ENCODE results near the gene DAD1. TPM values are rescaled to one million over a fixed set of nuclear protein-coding genes. Genes with fewer than 3 reads are reported as not detected.
"Not testable (repeated sequence)": the region's sequence is repeated elsewhere in the genome, so short reads cannot be mapped to it uniquely, and the experiment has no call there.

Gene DAD1
- total RNA-seq, 1 donor from 2014 or later = 255 TPM

GRCh38 chr14:22570132-22570949 is 18.7 kb downstream of the DAD1 start:
- Mint-ChIP-seq H3K4me3 (peak overlapping the region; percentile 92), H3K27me3 (no peaks in the 10 kb centered on the region), H3K27ac (peak overlapping the region; percentile 95), H3K9me3 (no peaks in the 10 kb centered on the region), H3K36me3 (ENCODE audit: low read depth) (peaks cover 65% of the 10 kb centered on the region), H3K4me1 (peaks cover 59% of the 10 kb centered on the region)
- peak; percentile 96 for DNase-seq
- intact Hi-C loops (cut with micrococcal nuclease) = loop anchor here (1.0 to 5.0 kb wide), 12 partner anchors 13 to 702 kb away; partner anchors contain the start of genes AJUBA, DAD1, LRP10 and MRPL52

- peaks cover 68% of the 10 kb centered on the region for H3K36me3 Mint-ChIP-seq (ENCODE audit: low read depth)
- peak; percentile 66 for DNase-seq
These were observed 19.3 kb downstream of the DAD1 start for GRCh38 chr14:22569737-22570131.

GRCh38 chr14:22569106-22569736 is 19.8 kb downstream of the DAD1 start:
- H3K36me3 Mint-ChIP-seq (ENCODE audit: low read depth) = peaks cover 68% of the 10 kb centered on the region

More at GRCh38 chr14:22569737-22570131, 19.3 kb downstream of the DAD1 start:
- Mint-ChIP-seq H3K4me3 (peak overlapping the region; percentile 92), H3K4me1 (peaks cover 64% of the 10 kb centered on the region), H3K27me3 (no peaks in the 10 kb centered on the region), H3K27ac (peak overlapping the region; percentile 95), H3K9me3 (no peaks in the 10 kb centered on the region)
- intact Hi-C loops (cut with micrococcal nuclease) = loop anchor here (1.0 to 5.0 kb wide), 13 partner anchors 12 to 701 kb away; partner anchors contain the start of genes AJUBA, DAD1, LRP10 and MRPL52

GRCh38 chr14:22567437-22567836 is 21.6 kb downstream of the DAD1 start:
- no peaks in the 10 kb centered on the region for H3K9me3 Mint-ChIP-seq
- peaks cover 61% of the 10 kb centered on the region for H3K36me3 Mint-ChIP-seq (ENCODE audit: low read depth)
- intact Hi-C loops (cut with micrococcal nuclease) = loop anchor here (5.0 kb wide), 1 partner anchor 35 kb away; no protein-coding TSS in a partner anchor
- peaks cover 68% of the 10 kb centered on the region for H3K4me1 Mint-ChIP-seq
- peak; percentile 68 for DNase-seq
- peak overlapping the region; percentile 78 for H3K4me3 Mint-ChIP-seq
- no peaks in the 10 kb centered on the region for H3K27me3 Mint-ChIP-seq
- peak overlapping the region; percentile 95 for H3K27ac Mint-ChIP-seq

More at GRCh38 chr14:22569106-22569736, 19.8 kb downstream of the DAD1 start:
- Mint-ChIP-seq H3K4me1 (peaks cover 66% of the 10 kb centered on the region), H3K27ac (peak overlapping the region; percentile 95), H3K9me3 (no peaks in the 10 kb centered on the region), H3K4me3 (peak overlapping the region; percentile 92), H3K27me3 (no peaks in the 10 kb centered on the region)
- peak; percentile 67 for DNase-seq
- intact Hi-C loops (cut with micrococcal nuclease) = loop anchor here (5.0 kb wide), 1 partner anchor 37 kb away; no protein-coding TSS in a partner anchor

- peak overlapping the region; percentile 95 for H3K27ac Mint-ChIP-seq
- peaks cover 74% of the 10 kb centered on the region for H3K4me1 Mint-ChIP-seq
- H3K4me3 Mint-ChIP-seq = peak overlapping the region; percentile 78
- peaks cover 57% of the 10 kb centered on the region for H3K36me3 Mint-ChIP-seq (ENCODE audit: low read depth)
- DNase-seq = no peak
- intact Hi-C loops (cut with micrococcal nuclease) = loop anchor here (5.0 kb wide), 1 partner anchor 35 kb away; no protein-coding TSS in a partner anchor
- H3K27me3 Mint-ChIP-seq = no peaks in the 10 kb centered on the region
- H3K9me3 Mint-ChIP-seq = no peaks in the 10 kb centered on the region
These were observed 22.2 kb downstream of the DAD1 start for GRCh38 chr14:22566845-22567244.

DNA sequence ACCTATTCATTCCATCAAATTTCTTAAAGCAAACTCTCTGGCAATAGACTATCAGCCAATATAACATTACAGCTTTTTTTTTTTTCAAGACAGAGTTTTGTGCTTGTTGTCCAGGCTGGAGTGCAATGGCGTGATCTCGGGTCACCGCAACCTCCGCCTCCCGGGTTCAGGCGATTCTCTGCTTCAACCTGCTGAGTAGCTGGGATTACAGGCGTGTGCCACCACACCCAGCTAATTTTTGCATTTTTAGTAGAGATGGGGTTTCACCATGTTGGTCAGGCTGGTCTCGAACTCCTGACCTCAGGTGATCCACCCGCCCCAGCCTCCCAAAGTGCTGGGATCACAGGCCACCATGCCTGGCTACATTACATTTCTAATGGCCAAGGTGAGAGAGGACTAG is 22.8 kb downstream of the DAD1 start:
- not testable (repeated sequence) for H3K9me3 Mint-ChIP-seq, H3K27me3 Mint-ChIP-seq
- intact Hi-C loops (cut with micrococcal nuclease) = loop anchor here (5.0 kb wide), 1 partner anchor 34 kb away; no protein-coding TSS in a partner anchor
- Mint-ChIP-seq H3K4me1 (peaks cover 78% of the 10 kb centered on the region), H3K36me3 (ENCODE audit: low read depth) (peaks cover 59% of the 10 kb centered on the region), H3K4me3 (peak overlapping the region; percentile 74), H3K27ac (peak overlapping the region; percentile 97)
- DNase-seq = peak; percentile 64

DNA sequence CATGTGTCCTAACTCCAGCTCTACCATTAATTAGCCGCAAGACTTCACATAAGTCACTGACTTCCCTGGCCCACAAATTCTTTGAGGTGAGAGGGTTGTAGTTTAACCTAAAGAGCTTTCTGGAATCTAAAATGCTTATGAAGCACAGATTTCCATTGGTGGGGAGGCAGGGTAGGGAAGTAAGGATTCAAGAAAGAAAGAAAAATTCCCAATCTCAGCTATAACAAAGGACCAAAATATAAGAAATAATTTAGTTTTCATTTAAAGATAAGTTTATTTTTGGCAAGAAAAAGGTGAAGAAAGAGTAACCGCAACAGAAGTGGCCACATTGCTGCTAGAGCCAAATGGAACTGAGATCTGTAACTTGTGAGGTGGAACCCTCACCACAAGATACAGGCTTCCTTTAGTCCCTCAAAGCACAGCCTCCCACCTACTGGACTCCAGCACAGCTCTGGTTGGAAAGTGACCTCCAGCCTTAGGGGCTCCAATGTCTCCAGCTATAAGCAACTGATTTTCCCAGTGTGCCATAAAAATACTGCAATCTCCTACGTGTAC is 23.6 kb downstream of the DAD1 start:
- intact Hi-C loops (cut with micrococcal nuclease) = loop anchor here (5.0 kb wide), 1 partner anchor 33 kb away; no protein-coding TSS in a partner anchor
- H3K4me3 Mint-ChIP-seq = peak overlapping the region; percentile 81
- peaks cover 57% of the 10 kb centered on the region for H3K36me3 Mint-ChIP-seq (ENCODE audit: low read depth)
- H3K9me3 Mint-ChIP-seq = no peaks in the 10 kb centered on the region
- H3K27ac Mint-ChIP-seq = peak overlapping the region; percentile 97
- H3K27me3 Mint-ChIP-seq = no peaks in the 10 kb centered on the region
- peak; percentile 74 for DNase-seq
- peaks cover 82% of the 10 kb centered on the region for H3K4me1 Mint-ChIP-seq

DNA sequence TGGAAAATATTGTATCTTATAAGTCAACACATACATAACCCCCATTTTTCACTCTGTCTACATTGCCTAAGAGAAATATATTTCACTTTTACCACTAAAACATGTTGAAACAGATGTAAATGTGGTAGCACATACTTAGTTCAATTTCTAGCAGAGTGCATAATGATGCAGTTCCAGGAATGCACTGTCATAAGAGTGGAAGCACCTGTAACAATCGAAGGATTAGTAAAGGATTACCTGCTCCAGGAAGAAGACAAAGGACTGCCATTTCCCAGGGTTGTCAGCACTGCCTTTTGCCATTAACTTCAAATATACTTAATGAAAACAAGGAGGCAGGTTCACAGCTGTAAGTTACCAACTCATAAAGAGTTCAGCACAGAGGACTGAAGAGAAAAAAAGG is 24.6 kb downstream of the DAD1 start:
- peaks cover 86% of the 10 kb centered on the region for H3K4me1 Mint-ChIP-seq
- peak overlapping the region; percentile 81 for H3K4me3 Mint-ChIP-seq
- no peaks in the 10 kb centered on the region for H3K9me3 Mint-ChIP-seq
- intact Hi-C loops (cut with micrococcal nuclease) = no loop called here
- no peak for DNase-seq
- peaks cover 55% of the 10 kb centered on the region for H3K36me3 Mint-ChIP-seq (ENCODE audit: low read depth)
- no peaks in the 10 kb centered on the region for H3K27me3 Mint-ChIP-seq
- peak overlapping the region; percentile 97 for H3K27ac Mint-ChIP-seq

DNA sequence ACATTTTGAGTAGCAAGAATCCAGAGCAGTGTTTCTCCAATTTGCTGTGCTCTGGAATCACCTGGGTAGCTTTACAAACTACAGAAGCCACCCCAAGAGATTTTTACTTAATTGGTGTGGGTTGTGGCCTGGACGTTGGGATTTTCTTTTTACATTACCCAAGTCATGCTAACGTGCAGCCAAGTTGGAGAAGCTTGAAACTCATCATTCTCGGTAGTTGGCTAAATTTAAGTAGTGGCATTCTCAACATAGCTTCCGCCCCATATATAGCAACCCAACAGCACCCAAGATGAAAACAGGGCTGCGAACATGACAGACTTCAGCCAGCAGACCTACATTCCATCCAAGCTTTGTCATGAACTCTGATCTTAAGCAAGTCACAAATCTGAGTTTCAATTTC is 25.0 kb downstream of the DAD1 start:
- intact Hi-C loops (cut with micrococcal nuclease) = no loop called here
- H3K27ac Mint-ChIP-seq = peak overlapping the region; percentile 97

DNA sequence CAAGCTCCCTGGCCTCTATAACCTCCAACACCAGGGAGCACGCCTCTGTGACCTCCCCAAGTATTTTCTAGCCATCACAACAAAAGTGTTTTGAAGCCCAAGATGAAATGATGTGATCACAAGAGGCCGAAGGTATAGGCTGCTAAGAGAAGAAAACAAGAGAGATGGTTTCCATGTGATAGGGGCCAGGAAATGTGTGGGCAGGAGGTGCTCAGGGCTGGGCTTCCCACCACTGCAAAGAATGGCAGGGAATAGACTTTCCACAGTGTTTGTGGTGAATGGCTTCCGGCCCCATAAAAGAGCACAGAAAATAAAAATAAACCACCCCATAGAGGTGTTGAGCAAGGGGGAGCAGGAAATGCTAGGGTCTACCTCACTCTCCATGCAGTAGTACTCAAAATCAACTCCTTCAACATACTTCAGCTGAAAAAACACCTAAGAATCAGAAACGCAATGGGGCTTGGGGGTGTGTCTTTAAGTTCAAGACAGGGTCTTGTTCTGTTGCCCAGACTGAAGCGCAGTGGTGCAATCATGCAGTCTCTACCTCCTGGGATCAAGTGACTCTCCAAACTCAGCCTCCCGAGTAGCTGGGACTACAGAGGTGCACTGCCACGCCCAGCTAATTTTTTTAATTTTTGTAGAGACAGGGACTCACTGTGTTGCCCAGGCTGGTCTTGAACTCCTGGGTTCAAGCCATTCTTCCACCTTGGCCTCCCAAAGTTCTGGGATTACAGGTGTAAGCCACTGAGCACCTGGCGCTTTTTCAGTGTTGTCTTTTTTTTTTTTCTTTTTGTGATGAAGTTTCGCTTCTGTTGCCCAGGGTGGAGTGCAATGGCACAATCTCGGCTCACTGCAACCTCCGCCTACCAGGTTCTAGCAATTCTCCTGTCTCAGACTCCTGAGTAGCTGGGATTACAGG is 27.1 kb downstream of the DAD1 start:
- Mint-ChIP-seq H3K9me3 (no peaks in the 10 kb centered on the region), H3K36me3 (ENCODE audit: low read depth) (peaks cover 44% of the 10 kb centered on the region), H3K4me3 (peak overlapping the region; percentile 78), H3K27ac (peak overlapping the region; percentile 97), H3K4me1 (peaks cover 87% of the 10 kb centered on the region), H3K27me3 (no peaks in the 10 kb centered on the region)
- intact Hi-C loops (cut with micrococcal nuclease) = loop anchor here (1.0 to 2.0 kb wide), 2 partner anchors 27 to 357 kb away; partner anchors contain the start of genes DAD1 and RBM23
- peak; percentile 95 for DNase-seq

More for the DNA sequence above, 25.0 kb downstream of the DAD1 start:
- Mint-ChIP-seq H3K9me3 (no peaks in the 10 kb centered on the region), H3K36me3 (ENCODE audit: low read depth) (peaks cover 50% of the 10 kb centered on the region), H3K4me1 (peaks cover 86% of the 10 kb centered on the region), H3K4me3 (peak overlapping the region; percentile 81), H3K27me3 (no peaks in the 10 kb centered on the region)
- peak; percentile 73 for DNase-seq

DNA sequence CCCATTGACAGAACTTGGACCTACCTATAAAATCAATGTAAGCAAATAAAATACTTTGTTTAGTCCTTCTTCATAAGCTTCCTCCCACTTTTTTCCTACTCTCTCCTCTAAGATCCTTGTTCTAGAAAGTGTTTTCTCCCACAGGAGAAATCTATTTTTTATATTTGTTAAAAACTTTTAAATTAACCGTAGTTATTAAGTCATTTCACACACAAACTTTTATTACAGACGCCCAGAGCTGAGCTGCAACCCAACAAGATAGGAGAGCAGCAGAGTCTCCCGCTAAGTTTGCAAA is 27.7 kb downstream of the DAD1 start:
- Mint-ChIP-seq H3K36me3 (ENCODE audit: low read depth) (peaks cover 42% of the 10 kb centered on the region), H3K4me1 (peaks cover 86% of the 10 kb centered on the region), H3K9me3 (peaks cover 1% of the 10 kb centered on the region), H3K4me3 (peak overlapping the region; percentile 78), H3K27me3 (peaks cover 1% of the 10 kb centered on the region), H3K27ac (peak overlapping the region; percentile 97)
- no peak for DNase-seq
- intact Hi-C loops (cut with micrococcal nuclease) = loop anchor here (1.0 to 2.0 kb wide), 2 partner anchors 28 to 357 kb away; partner anchors contain the start of genes DAD1 and RBM23

GRCh38 chr14:22560662-22561365 is 28.2 kb downstream of the DAD1 start:
- Mint-ChIP-seq H3K27ac (peak overlapping the region; percentile 97), H3K4me1 (peaks cover 86% of the 10 kb centered on the region), H3K9me3 (peaks cover 5% of the 10 kb centered on the region), H3K27me3 (peaks cover 4% of the 10 kb centered on the region), H3K36me3 (ENCODE audit: low read depth) (peaks cover 43% of the 10 kb centered on the region), H3K4me3 (peak overlapping the region; percentile 78)
- peak; percentile 81 for DNase-seq
- intact Hi-C loops (cut with micrococcal nuclease) = loop anchor here (1.0 to 2.0 kb wide), 2 partner anchors 28 to 358 kb away; partner anchors contain the start of genes DAD1 and RBM23
